DOHH2 (cell line): ENCODE measurements around the gene GRPEL2.

ENCODE experiments used
- H3F3A ChIP-seq: fragments of 200-600 bp; sonication (generic), shearing (Covaris generic); 2 replicates; pipeline ENCODE4 v1.6.0; 2016; ENCODE audit warnings: antibody characterized with exemption, mild to moderate bottlenecking; ENCODE audit not compliant: control insufficient read depth, insufficient read depth
- H3K27ac ChIP-seq: fragments of 200-600 bp; sonication (generic); 2 replicates; pipeline ENCODE4 v1.5.1; 2014; ENCODE audit warnings: low read depth, mild to moderate bottlenecking, low read length, moderate library complexity
- H3K27me3 ChIP-seq: fragments of 200-600 bp; sonication (generic); 2 replicates; pipeline ENCODE4 v1.6.1; 2014; ENCODE audit warnings: mild to moderate bottlenecking, low read length, mixed read lengths; ENCODE audit not compliant: control insufficient read depth
- H3K36me3 ChIP-seq: fragments of 200-600 bp; sonication (generic); 2 replicates; pipeline ENCODE4 v1.6.1; 2014; ENCODE audit warnings: mild to moderate bottlenecking, low read length, moderate library complexity, mixed read lengths; ENCODE audit not compliant: control insufficient read depth
- H3K4me1 ChIP-seq: fragments of 200-600 bp; sonication (generic); 2 replicates; pipeline ENCODE4 v1.6.1; 2014; ENCODE audit warnings: mild to moderate bottlenecking, low read length, mixed read lengths; ENCODE audit not compliant: control insufficient read depth
- H3K4me2 ChIP-seq: fragments of 200-600 bp; sonication (generic); 2 replicates; pipeline ENCODE4 v1.6.0; 2014; ENCODE audit warnings: mild to moderate bottlenecking, low read length, moderate library complexity
- H3K4me3 ChIP-seq: fragments of 200-600 bp; sonication (generic); 2 replicates; pipeline ENCODE4 v1.5.1; 2014; ENCODE audit warnings: mild to moderate bottlenecking, low read length, mixed read lengths
- H3K79me2 ChIP-seq: fragments of 200-600 bp; sonication (generic); 2 replicates; pipeline ENCODE4 v1.6.1; 2014; ENCODE audit warnings: mild to moderate bottlenecking, low read length, mixed read lengths; ENCODE audit not compliant: control insufficient read depth
- H3K9me2 ChIP-seq: fragments of 200-600 bp; sonication (generic); replicated peaks from 2 replicates; pipeline ENCODE4 v1.6.1; 2014; ENCODE audit warnings: mild to moderate bottlenecking, low read length, mixed read lengths; ENCODE audit not compliant: control insufficient read depth
- H3K9me3 ChIP-seq: fragments of 200-600 bp; sonication (generic); 2 replicates; pipeline ENCODE4 v1.6.1; 2014; ENCODE audit warnings: antibody characterized with exemption, low read length, mixed read lengths; ENCODE audit not compliant: control insufficient read depth, insufficient read depth
- H4K20me1 ChIP-seq: fragments of 200-600 bp; sonication (generic); 2 replicates; pipeline ENCODE4 v1.6.0; 2014; ENCODE audit warnings: low read depth, mild to moderate bottlenecking, antibody characterized with exemption, low read length, moderate library complexity; ENCODE audit not compliant: control insufficient read depth, insufficient read depth
- CTCF ChIP-seq: fragments of 200-600 bp; sonication (generic); IDR thresholded peaks from one replicate; pipeline ENCODE4 v1.5.1; 2014; ENCODE audit warnings: antibody characterized with exemption, mild to moderate bottlenecking, low read depth, low read length; ENCODE audit not compliant: poor library complexity, severe bottlenecking
- EZH2phosphoT487 ChIP-seq: fragments of 200-600 bp; sonication (generic); IDR thresholded peaks from 2 replicates; pipeline ENCODE4 v1.6.1; 2017; ENCODE audit warnings: borderline replicate concordance, mild to moderate bottlenecking, antibody characterized with exemption, low read length, moderate library complexity, mixed read lengths

GRPEL2 gene

GRCh38 chr5:149303210-149303609 lies 42.1 kb upstream of the GRPEL2 start:
- Histone ChIP-seq H3K9me2 (no peaks in the 10 kb centered on the region), H3K4me2 (no peak overlapping the region), H3K27me3 (peaks cover 11% of the 10 kb centered on the region; the same call in 1 of the 2 replicates), H3K36me3 (no peaks in the 10 kb centered on the region), H3K4me1 (peaks cover 5% of the 10 kb centered on the region; the same call in 1 of the 2 replicates), H3F3A (no peaks in the 10 kb centered on the region), H4K20me1 (no peaks in the 10 kb centered on the region), H3K79me2 (no peaks in the 10 kb centered on the region), H3K27ac (no peak overlapping the region), H3K4me3 (no peak overlapping the region), H3K9me3 (no peaks in the 10 kb centered on the region)
- TF ChIP-seq CTCF: no peak
- TF ChIP-seq EZH2phosphoT487: no peak

- Histone ChIP-seq H3K79me2 (no peaks in the 10 kb centered on the region), H3K4me3 (no peak overlapping the region), H3K9me3 (no peaks in the 10 kb centered on the region), H3K27ac (no peak overlapping the region), H3K4me2 (no peak overlapping the region), H3F3A (no peaks in the 10 kb centered on the region), H3K4me1 (no peaks in the 10 kb centered on the region), H3K9me2 (no peaks in the 10 kb centered on the region), H3K27me3 (peaks cover 11% of the 10 kb centered on the region; the same call in 1 of the 2 replicates), H3K36me3 (no peaks in the 10 kb centered on the region), H4K20me1 (no peaks in the 10 kb centered on the region)
- TF ChIP-seq CTCF (no peak), EZH2phosphoT487 (no peak)
These were observed 40.9 kb upstream of the GRPEL2 start for GRCh38 chr5:149304195-149305078.

GRCh38 chr5:149309354-149309753 lies 35.9 kb upstream of the GRPEL2 start:
- peaks cover 11% of the 10 kb centered on the region; the same call in 1 of the 2 replicates for H3K27me3 ChIP-seq
- no peaks in the 10 kb centered on the region for H3K9me3 ChIP-seq
- H3K9me2 ChIP-seq: no peaks in the 10 kb centered on the region
- no peaks in the 10 kb centered on the region for H3K79me2 ChIP-seq
- no peaks in the 10 kb centered on the region for H3K4me1 ChIP-seq
- no peaks in the 10 kb centered on the region for H4K20me1 ChIP-seq
- TF ChIP-seq CTCF: no peak
- no peak overlapping the region for H3K4me3 ChIP-seq
- H3K36me3 ChIP-seq: no peaks in the 10 kb centered on the region
- no peaks in the 10 kb centered on the region for H3F3A ChIP-seq
- H3K4me2 ChIP-seq: no peak overlapping the region
- H3K27ac ChIP-seq: no peak overlapping the region
